GM18498 (cell line): ENCODE measurements around the gene NAA40.

Experiments used
- ATAC-seq: cut with Tn5 transposase; IDR thresholded peaks from one replicate; pipeline ENCODE4 v1.9.1; 2021; ENCODE audit warnings: mild to moderate bottlenecking, moderate library complexity; ENCODE audit not compliant: unreplicated experiment

NAA40 gene

GRCh38 chr11:63938479-63939396, at the start of gene NAA40:
TSS of gene NAA40 (plus strand) at chr11:63939002. CDS start at chr11:63939097, 95 bp downstream.
- ATAC-seq: peak; percentile 95

GRCh38 chr11:63889344-63889743, 49.5 kb upstream of the NAA40 start:
- ATAC-seq: no peak

- ATAC-seq: no peak
Observed at GRCh38 chr11:63890368-63890767, 48.4 kb upstream of the NAA40 start.

GRCh38 chr11:63892228-63892627, 46.6 kb upstream of the NAA40 start:
- no peak for ATAC-seq

GRCh38 chr11:63893355-63893754, 45.4 kb upstream of the NAA40 start:
- no peak for ATAC-seq

- no peak for ATAC-seq
Observed at GRCh38 chr11:63896071-63896470, 42.7 kb upstream of the NAA40 start.

GRCh38 chr11:63897459-63898146, 41.2 kb upstream of the NAA40 start:
- no peak for ATAC-seq

GRCh38 chr11:63901660-63902059, 37.1 kb upstream of the NAA40 start:
- ATAC-seq: no peak

GRCh38 chr11:63903884-63904283, 34.9 kb upstream of the NAA40 start:
- ATAC-seq: no peak

- no peak for ATAC-seq
Observed at GRCh38 chr11:63904743-63905142, 34.1 kb upstream of the NAA40 start.

GRCh38 chr11:63905179-63905578, 33.6 kb upstream of the NAA40 start:
- ATAC-seq: no peak

- no peak for ATAC-seq
Observed at GRCh38 chr11:63906087-63906486, 32.7 kb upstream of the NAA40 start.

GRCh38 chr11:63906585-63906984, 32.2 kb upstream of the NAA40 start:
- no peak for ATAC-seq

- ATAC-seq: no peak
Observed at GRCh38 chr11:63907063-63907462, 31.7 kb upstream of the NAA40 start.

GRCh38 chr11:63907808-63908530, 30.8 kb upstream of the NAA40 start:
- no peak for ATAC-seq

- ATAC-seq: no peak
Observed at GRCh38 chr11:63908631-63909401, 30.0 kb upstream of the NAA40 start.

GRCh38 chr11:63909591-63910506, 29.0 kb upstream of the NAA40 start:
- no peak for ATAC-seq

GRCh38 chr11:63910675-63911074, 28.1 kb upstream of the NAA40 start:
- ATAC-seq: no peak

- no peak for ATAC-seq
Observed at GRCh38 chr11:63911440-63911839, 27.4 kb upstream of the NAA40 start.

GRCh38 chr11:63911876-63912275, 26.9 kb upstream of the NAA40 start:
- no peak for ATAC-seq
